Effector memory CD4-positive, alpha-beta T cell (primary cell): Measurements from ENCODE around the gene ACSBG1.

Experiments
- DNase-seq, 3 donors: peaks; one replicate each; pipeline ENCODE4 v3.0.0-alpha.2; 2020
- H3K27ac ChIP-seq: 2 replicates; pipeline ENCODE4 v1.7.0; 2013; ENCODE audit warnings: mild to moderate bottlenecking, low read length, moderate library complexity; ENCODE audit not compliant: insufficient read depth, poor library complexity, severe bottlenecking
- H3K27me3 ChIP-seq: replicated peaks from 2 replicates; pipeline ENCODE4 v1.7.0; 2013; ENCODE audit warnings: mild to moderate bottlenecking, low read length; ENCODE audit not compliant: insufficient read depth, control insufficient read depth, poor library complexity, severe bottlenecking
- H3K36me3 ChIP-seq: 2 replicates; pipeline ENCODE4 v1.7.0; 2013; ENCODE audit warnings: mild to moderate bottlenecking, low read length, moderate library complexity; ENCODE audit not compliant: control insufficient read depth, insufficient read depth
- H3K4me1 ChIP-seq: 2 replicates; pipeline ENCODE4 v1.7.0; 2013; ENCODE audit warnings: low read length, mild to moderate bottlenecking; ENCODE audit not compliant: control insufficient read depth, insufficient read depth, poor library complexity, severe bottlenecking
- H3K4me3 ChIP-seq: 2 replicates; pipeline ENCODE4 v1.7.0; 2013; ENCODE audit warnings: low read length, low read depth, mild to moderate bottlenecking; ENCODE audit not compliant: insufficient read depth, poor library complexity, severe bottlenecking
- H3K9me3 ChIP-seq: 2 replicates; pipeline ENCODE4 v1.7.0; 2013; ENCODE audit warnings: mild to moderate bottlenecking, low read length, moderate library complexity; ENCODE audit not compliant: control insufficient read depth

The ACSBG1 gene

DNA sequence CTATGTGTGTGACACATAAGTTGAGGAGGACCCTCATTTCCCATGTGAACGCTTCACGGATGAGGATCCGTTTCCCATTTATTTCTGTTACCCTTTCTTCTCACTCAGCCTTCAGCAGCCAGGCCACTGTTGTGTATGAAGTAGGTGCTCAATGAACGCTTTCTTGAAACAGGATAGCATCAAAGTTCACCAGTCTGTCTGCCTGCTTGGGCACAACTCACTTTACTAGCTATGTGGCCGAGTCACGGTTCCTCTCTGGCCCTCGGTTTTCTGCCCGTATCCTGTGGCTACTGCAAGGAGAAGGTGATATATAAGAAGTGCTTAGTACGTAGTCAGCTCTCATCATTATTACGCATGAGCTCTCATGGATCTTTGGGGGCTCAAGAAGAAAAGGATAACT, 22.4 kb downstream of the ACSBG1 start:
- no peaks in the 10 kb centered on the region for H3K4me1 ChIP-seq
- H3K27me3 ChIP-seq, result peaks cover 3% of the 10 kb centered on the region
- H3K4me3 ChIP-seq, result no peak overlapping the region
- H3K36me3 ChIP-seq, result no peaks in the 10 kb centered on the region
- no peaks in the 10 kb centered on the region for H3K9me3 ChIP-seq
- no peak overlapping the region for H3K27ac ChIP-seq
- no peak for DNase-seq

DNA sequence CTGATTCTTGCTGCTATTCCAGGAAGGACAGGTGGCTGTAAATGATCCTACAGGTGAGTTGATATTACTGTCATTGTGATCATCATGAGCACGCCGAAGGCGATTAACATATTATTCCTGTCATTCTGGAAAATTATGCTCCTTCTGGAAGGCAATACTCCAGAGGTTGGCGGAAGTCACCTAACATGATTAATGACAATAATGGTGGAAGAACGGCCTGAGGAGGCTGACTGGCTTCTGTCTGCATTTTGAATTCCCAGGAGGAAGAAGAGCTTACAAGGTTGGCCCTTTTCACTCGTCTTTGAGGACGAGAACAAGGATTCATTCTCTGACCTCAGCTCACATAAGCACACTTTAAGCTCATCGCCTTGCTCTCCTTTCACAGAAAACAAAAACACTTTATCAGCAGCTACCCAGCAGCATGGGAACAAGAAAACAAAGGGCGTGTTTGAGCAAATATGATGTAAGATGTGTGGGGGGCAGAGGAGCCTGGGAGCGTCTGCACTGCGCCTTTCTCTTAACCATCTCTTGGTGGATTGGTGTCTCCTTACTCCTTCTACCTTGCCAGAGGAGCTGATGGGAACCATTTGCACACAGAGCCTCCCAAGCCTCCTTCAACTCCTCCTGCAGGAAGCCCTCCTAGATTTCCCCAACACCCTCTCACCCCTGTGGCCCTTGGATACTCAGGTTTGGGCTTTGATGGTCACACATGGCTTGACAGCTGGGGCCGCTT, 23.0 kb downstream of the ACSBG1 start:
- DNase-seq, result no peak
- no peak overlapping the region for H3K27ac ChIP-seq
- H3K36me3 ChIP-seq, result no peaks in the 10 kb centered on the region
- no peak overlapping the region for H3K4me3 ChIP-seq
- no peaks in the 10 kb centered on the region for H3K9me3 ChIP-seq
- peaks cover 3% of the 10 kb centered on the region for H3K27me3 ChIP-seq
- H3K4me1 ChIP-seq, result no peaks in the 10 kb centered on the region

GRCh38 chr15:78210349-78210717, 24.0 kb downstream of the ACSBG1 start:
- DNase-seq, result no peak
- H3K4me1 ChIP-seq, result no peaks in the 10 kb centered on the region
- no peaks in the 10 kb centered on the region for H3K9me3 ChIP-seq
- H3K27me3 ChIP-seq, result peaks cover 3% of the 10 kb centered on the region
- no peak overlapping the region for H3K4me3 ChIP-seq
- no peaks in the 10 kb centered on the region for H3K36me3 ChIP-seq
- no peak overlapping the region for H3K27ac ChIP-seq

- H3K4me1 ChIP-seq, result no peaks in the 10 kb centered on the region
- DNase-seq, result no peak
- H3K27me3 ChIP-seq, result peaks cover 3% of the 10 kb centered on the region
Observed at GRCh38 chr15:78209646-78210348, 24.6 kb downstream of the ACSBG1 start.

DNA sequence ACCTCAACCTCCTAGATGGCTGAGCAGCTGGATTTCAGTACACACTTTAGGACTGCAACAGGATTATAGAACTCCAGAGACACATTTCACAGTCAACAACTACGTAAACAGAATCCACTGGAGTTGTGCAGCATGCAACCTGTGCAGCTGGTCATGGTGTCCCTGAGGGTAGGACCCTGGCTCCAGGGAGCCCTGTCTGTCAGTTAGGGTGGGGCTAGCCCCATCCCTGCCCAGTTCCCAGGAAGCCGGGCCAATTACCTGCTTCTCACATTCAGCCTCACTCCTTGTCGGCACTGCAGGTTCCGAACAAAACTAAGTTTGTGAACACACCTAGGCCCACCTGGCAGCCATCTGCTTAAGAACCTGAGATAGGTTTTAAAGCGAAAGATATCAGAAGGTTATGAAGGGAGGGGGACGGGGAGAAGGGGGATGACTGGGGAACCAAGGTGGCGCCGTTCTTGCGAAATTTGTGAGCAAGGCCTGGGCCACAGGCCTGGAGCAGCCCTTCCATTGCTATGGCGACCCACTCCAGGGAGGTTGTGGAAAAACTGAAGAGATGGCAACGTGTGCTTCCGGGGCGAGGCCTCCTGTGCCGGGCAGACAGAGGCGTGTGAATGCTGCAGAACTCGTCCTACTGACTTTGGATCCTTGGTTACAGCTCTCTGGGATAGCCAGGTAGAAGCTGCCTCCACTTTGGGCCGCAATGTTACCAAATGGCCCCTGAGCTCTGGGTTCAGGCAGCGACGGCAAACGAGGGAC, 25.3 kb downstream of the ACSBG1 start:
- Histone ChIP-seq H3K27ac (no peak overlapping the region), H3K4me1 (no peaks in the 10 kb centered on the region), H3K9me3 (no peaks in the 10 kb centered on the region), H3K27me3 (peaks cover 3% of the 10 kb centered on the region), H3K36me3 (no peaks in the 10 kb centered on the region), H3K4me3 (no peak overlapping the region)
- no peak for DNase-seq

More at GRCh38 chr15:78209646-78210348, 24.6 kb downstream of the ACSBG1 start:
- Histone ChIP-seq H3K36me3 (no peaks in the 10 kb centered on the region), H3K27ac (no peak overlapping the region), H3K9me3 (no peaks in the 10 kb centered on the region), H3K4me3 (no peak overlapping the region)

GRCh38 chr15:78208341-78208844, 26.0 kb downstream of the ACSBG1 start:
- Histone ChIP-seq H3K27ac (no peak overlapping the region), H3K27me3 (peaks cover 3% of the 10 kb centered on the region), H3K36me3 (no peaks in the 10 kb centered on the region), H3K9me3 (no peaks in the 10 kb centered on the region), H3K4me3 (no peak overlapping the region), H3K4me1 (no peaks in the 10 kb centered on the region)
- no peak for DNase-seq

DNA sequence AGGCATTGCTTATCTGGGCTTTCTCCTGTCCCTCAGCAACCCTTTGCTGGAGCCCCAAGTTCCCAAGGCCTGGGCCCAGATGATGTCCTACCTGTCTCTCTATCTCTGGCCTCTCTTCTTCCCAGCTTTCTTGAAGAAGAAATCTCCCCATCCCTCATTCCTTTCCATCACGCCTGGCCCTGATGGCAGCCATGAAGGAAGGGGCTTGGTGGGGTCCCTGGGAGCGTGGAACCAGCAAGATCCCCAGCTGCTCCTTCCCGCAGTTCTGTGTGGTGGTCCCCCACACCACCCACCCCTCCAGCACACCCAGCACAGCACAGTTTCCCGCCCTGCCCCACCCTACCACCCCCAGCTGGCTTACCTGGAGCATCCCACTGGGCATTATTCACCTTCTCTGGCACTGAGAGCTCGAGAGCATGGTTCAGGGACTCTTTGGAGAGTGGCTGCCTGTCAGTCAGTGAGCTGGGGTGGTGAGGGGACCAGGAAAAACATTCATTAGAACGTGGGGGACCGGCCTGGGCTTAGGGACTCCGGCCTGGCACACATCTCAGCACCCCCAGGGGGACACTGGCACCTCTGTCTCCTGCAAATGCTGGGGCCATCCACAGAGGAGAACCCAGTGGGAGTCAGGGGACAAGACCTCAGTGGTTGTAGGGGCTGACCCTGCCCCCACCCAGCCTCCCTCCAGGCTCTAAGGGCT, 26.6 kb downstream of the ACSBG1 start:
- H3K4me1 ChIP-seq, result no peaks in the 10 kb centered on the region
- DNase-seq, result no peak

DNA sequence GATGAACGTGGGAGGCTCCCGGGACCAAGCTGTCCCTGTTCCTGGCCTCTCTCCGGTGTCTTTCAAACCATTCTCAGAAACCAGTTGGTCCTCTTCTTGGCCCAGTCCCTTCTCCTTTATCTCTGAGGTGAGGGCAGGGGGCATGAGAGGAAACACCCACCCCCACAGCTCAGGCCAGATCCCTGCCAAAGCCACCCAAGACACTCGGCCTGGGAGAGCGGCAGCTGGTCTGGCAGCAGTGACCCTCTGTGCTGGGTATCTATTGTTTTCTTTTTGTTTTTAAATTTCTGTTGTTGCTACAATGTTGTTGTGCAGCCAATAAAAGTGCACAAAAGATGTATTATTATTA, 27.3 kb downstream of the ACSBG1 start:
- H3K4me1 ChIP-seq, result no peaks in the 10 kb centered on the region
- no peak for DNase-seq
- H3K27ac ChIP-seq, result no peak overlapping the region
- no peaks in the 10 kb centered on the region for H3K9me3 ChIP-seq
- no peaks in the 10 kb centered on the region for H3K36me3 ChIP-seq
- no peaks in the 10 kb centered on the region for H3K27me3 ChIP-seq
- no peak overlapping the region for H3K4me3 ChIP-seq

More for the DNA sequence above, 26.6 kb downstream of the ACSBG1 start:
- Histone ChIP-seq H3K27ac (no peak overlapping the region), H3K9me3 (no peaks in the 10 kb centered on the region), H3K4me3 (no peak overlapping the region), H3K27me3 (peaks cover 2% of the 10 kb centered on the region), H3K36me3 (no peaks in the 10 kb centered on the region)

DNA sequence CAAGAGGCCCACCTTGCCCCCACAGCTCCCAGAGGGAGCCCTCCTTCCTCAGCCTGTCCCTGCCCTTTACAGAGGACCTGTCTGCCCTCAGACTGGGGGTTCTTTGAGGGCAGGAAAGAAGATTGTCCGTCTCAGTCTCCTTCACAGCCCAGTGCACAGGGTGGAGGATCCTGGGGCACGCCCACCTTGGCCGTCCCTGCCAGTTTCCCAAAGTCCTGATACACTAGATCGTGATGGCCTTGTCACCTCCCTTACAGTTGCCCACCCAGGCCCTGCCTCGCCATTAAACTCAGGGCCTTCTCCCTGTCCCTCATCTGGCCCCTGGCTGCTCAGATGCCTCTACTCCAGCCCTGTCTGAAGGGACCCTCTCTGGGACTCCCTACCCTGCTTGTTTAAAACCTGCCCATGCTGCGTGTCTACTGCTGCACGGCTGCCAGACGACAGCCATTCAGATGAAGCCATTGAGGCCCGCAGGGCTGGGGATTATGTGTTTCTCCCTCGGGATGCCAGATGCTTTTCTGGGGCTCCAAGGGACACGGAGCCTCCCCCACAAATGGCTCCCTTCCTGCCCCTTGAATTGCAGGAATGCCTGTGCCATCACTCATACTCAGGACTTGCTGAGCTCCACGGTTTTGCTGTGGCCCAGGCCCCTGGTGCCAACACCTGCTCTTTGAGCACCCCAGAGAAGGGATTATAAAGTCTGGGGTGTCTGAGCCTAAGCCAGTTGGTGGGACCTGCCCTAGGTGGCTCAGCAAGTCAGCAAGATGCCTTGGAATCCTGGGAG, 27.8 kb downstream of the ACSBG1 start:
- no peak for DNase-seq
- Histone ChIP-seq H3K27me3 (no peaks in the 10 kb centered on the region), H3K27ac (no peak overlapping the region), H3K9me3 (no peaks in the 10 kb centered on the region), H3K36me3 (no peaks in the 10 kb centered on the region), H3K4me3 (no peak overlapping the region), H3K4me1 (no peaks in the 10 kb centered on the region)
